ENCODE measurements around the gene TYMP.

TYMP gene

DNA sequence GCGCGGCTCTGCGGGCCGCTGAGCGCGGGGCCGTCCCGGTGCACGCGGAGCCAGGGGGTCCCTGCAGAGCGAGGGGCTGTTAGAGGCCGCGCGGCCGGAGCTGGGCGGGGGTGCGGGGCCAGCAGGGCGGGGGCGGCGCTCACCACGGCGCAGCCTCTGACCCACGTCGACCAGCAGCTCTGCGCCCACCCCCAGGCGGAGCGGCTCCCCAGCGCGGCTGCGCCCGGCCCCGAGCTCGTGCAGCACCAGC lies 4.0 kb downstream of the TYMP start:
- peak overlapping the region; percentile 95 for H3K27ac ChIP-seq (ENCODE audit: low read depth, low read length)
- H3K4me3 ChIP-seq (ENCODE audit: low read depth in 1 of 5, low read length in 5 of 5): peak overlapping the region in 4 of 5 donors; percentile 66 to 78 (median 68)
- H3K9ac ChIP-seq (ENCODE audit: low read length in 5 of 5): peak overlapping the region in 4 of 5 donors; percentile 71 to 92 (median 73)
- H3K36me3 ChIP-seq (ENCODE audit: control insufficient read depth in 5 of 5, insufficient read depth in 5 of 5, low read length in 5 of 5): peaks cover 0 to 35% (median 32%) of the 10 kb centered on the region in 5 donors
- no peaks in the 10 kb centered on the region for H3K9me3 ChIP-seq (ENCODE audit: control insufficient read depth in 5 of 5, low read length in 5 of 5)
- H3K4me1 ChIP-seq (ENCODE audit: control insufficient read depth in 5 of 5, insufficient read depth in 5 of 5, low read length in 5 of 5): peaks cover 7 to 63% (median 45%) of the 10 kb centered on the region in 5 donors
- no peaks in the 10 kb centered on the region for H3K27me3 ChIP-seq (ENCODE audit: control insufficient read depth in 5 of 5, insufficient read depth in 4 of 5, low read length in 5 of 5)

DNA sequence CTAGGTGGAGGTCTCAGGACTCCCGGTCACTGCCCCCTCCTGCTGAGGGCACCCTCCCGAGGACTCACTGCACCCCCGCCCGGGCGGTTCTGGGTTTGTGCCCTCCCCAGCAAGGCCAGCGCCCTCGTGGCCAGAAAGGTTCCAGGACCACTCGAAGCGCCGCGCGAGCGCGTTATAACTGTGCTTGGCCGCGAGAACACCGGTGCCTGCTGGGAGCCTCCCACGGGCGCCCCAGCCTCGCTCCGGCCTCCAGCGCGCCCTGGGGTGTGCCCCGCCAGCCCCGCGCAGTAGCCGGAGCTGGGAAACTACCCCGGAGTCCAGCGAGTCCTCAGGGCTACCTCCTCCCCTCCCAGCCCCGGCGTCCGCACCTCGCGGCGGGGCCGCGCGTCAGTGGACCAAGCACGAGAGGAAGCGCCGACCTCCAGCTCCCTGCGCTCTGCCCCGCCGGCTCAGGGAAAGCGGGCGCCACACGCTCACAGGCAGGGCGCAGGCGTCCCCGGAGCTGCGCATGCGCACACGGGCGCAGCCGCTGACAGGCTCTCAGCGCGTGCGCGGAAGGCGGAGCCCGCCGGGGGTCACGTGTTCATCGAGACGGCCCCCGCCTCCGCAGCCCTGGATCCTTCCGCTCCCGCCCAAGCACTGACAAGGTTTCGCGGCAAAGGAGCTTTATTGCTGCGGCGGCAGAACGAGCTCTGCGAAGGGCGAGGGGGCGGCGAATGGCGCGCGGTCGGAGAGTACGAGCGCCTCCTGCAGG lies 4.5 kb downstream of the TYMP start, which contains the start of gene SCO2:
SCO2 (minus strand) TSS at position 495 of the 754 bp plus-strand sequence. CDS start 1,187 bp downstream, outside the sequence.
- Histone ChIP-seq H3K27ac (ENCODE audit: low read depth, low read length) (peak within 1 kb of the TSS; percentile 95), H3K9me3 (ENCODE audit: control insufficient read depth in 5 of 5, low read length in 5 of 5) (no peaks in the 10 kb centered on the region), H3K9ac (ENCODE audit: low read length in 5 of 5) (peak within 1 kb of the TSS; percentile 26 to 92 (median 74)), H3K4me3 (ENCODE audit: low read depth in 1 of 5, low read length in 5 of 5) (peak within 1 kb of the TSS; percentile 66 to 78 (median 68)), H3K4me1 (ENCODE audit: control insufficient read depth in 5 of 5, insufficient read depth in 5 of 5, low read length in 5 of 5) (peaks cover 7 to 59% (median 41%) of the 10 kb centered on the region in 5 donors), H3K36me3 (ENCODE audit: control insufficient read depth in 5 of 5, insufficient read depth in 5 of 5, low read length in 5 of 5) (peaks cover 0 to 36% (median 32%) of the 10 kb centered on the region in 5 donors), H3K27me3 (ENCODE audit: control insufficient read depth in 5 of 5, insufficient read depth in 4 of 5, low read length in 5 of 5) (no peaks in the 10 kb centered on the region)

- H3K9ac ChIP-seq (ENCODE audit: low read length in 5 of 5): peak overlapping the region; percentile 26 to 84 (median 73)
- peaks cover 0 to 37% (median 32%) of the 10 kb centered on the region in 5 donors for H3K36me3 ChIP-seq (ENCODE audit: control insufficient read depth in 5 of 5, insufficient read depth in 5 of 5, low read length in 5 of 5)
- H3K4me3 ChIP-seq (ENCODE audit: low read depth in 1 of 5, low read length in 5 of 5): peak overlapping the region; percentile 66 to 78 (median 68)
- no peaks in the 10 kb centered on the region for H3K27me3 ChIP-seq (ENCODE audit: control insufficient read depth in 5 of 5, insufficient read depth in 4 of 5, low read length in 5 of 5)
- H3K27ac ChIP-seq (ENCODE audit: low read depth, low read length): peak overlapping the region; percentile 95
- no peaks in the 10 kb centered on the region for H3K9me3 ChIP-seq (ENCODE audit: control insufficient read depth in 5 of 5, low read length in 5 of 5)
- peaks cover 7 to 56% (median 40%) of the 10 kb centered on the region in 5 donors for H3K4me1 ChIP-seq (ENCODE audit: control insufficient read depth in 5 of 5, insufficient read depth in 5 of 5, low read length in 5 of 5)
Measured at GRCh38 chr22:50524676-50525103, 5.1 kb downstream of the TYMP start.

GRCh38 chr22:50523806-50524675 lies 5.8 kb downstream of the TYMP start:
- no peaks in the 10 kb centered on the region for H3K27me3 ChIP-seq (ENCODE audit: control insufficient read depth in 5 of 5, insufficient read depth in 4 of 5, low read length in 5 of 5)
- peak overlapping the region; percentile 66 to 78 (median 68) for H3K4me3 ChIP-seq (ENCODE audit: low read depth in 1 of 5, low read length in 5 of 5)
- H3K36me3 ChIP-seq (ENCODE audit: control insufficient read depth in 5 of 5, insufficient read depth in 5 of 5, low read length in 5 of 5): peaks cover 0 to 43% (median 39%) of the 10 kb centered on the region in 5 donors
- H3K9ac ChIP-seq (ENCODE audit: low read length in 5 of 5): peak overlapping the region in 3 of 5 donors; percentile 71 to 84 (median 73)
- H3K27ac ChIP-seq (ENCODE audit: low read depth, low read length): peak overlapping the region; percentile 95
- H3K9me3 ChIP-seq (ENCODE audit: control insufficient read depth in 5 of 5, low read length in 5 of 5): no peaks in the 10 kb centered on the region
- H3K4me1 ChIP-seq (ENCODE audit: control insufficient read depth in 5 of 5, insufficient read depth in 5 of 5, low read length in 5 of 5): peaks cover 7 to 49% (median 34%) of the 10 kb centered on the region in 5 donors

- Histone ChIP-seq H3K36me3 (ENCODE audit: control insufficient read depth in 5 of 5, insufficient read depth in 5 of 5, low read length in 5 of 5) (peaks cover 0 to 49% (median 44%) of the 10 kb centered on the region in 5 donors), H3K27ac (ENCODE audit: low read depth, low read length) (no peak overlapping the region), H3K9me3 (ENCODE audit: control insufficient read depth in 5 of 5, low read length in 5 of 5) (no peaks in the 10 kb centered on the region), H3K4me1 (ENCODE audit: control insufficient read depth in 5 of 5, insufficient read depth in 5 of 5, low read length in 5 of 5) (peaks cover 7 to 43% (median 28%) of the 10 kb centered on the region in 5 donors), H3K27me3 (ENCODE audit: control insufficient read depth in 5 of 5, insufficient read depth in 4 of 5, low read length in 5 of 5) (no peaks in the 10 kb centered on the region), H3K9ac (ENCODE audit: low read length in 5 of 5) (no peak overlapping the region), H3K4me3 (ENCODE audit: low read depth in 1 of 5, low read length in 5 of 5) (no peak overlapping the region)
Measured at GRCh38 chr22:50523458-50523805, 6.4 kb downstream of the TYMP start.

DNA sequence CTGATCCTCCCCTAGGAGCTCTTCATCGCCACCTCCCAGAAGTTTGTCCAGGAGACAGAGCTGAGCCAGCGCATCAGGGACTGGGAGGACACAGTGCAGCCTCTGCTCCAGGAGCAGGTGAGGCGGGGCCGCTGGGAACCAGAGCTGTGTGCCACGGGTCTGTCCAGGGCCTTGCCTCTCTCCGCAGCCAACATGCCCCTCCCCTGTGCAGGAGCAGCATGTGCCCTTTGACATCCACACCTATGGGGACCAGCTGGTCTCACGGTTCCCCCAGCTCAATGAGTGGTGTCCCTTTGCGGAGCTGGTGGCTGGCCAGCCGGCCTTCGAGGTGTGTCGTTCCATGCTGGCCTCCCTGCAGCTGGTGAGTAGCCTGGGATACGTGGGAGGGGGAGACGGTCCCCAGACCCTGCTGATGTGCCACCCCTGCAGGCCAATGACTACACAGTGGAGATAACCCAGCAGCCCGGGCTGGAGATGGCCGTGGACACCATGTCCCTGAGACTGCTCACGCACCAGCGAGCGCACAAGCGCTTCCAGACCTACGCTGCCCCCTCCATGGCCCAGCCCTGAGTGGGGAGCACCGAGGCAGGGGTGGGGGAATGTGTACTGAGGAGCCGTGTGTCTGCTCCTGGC lies 6.9 kb downstream of the TYMP start:
- no peaks in the 10 kb centered on the region for H3K27me3 ChIP-seq (ENCODE audit: control insufficient read depth in 5 of 5, insufficient read depth in 4 of 5, low read length in 5 of 5)
- no peak overlapping the region for H3K9ac ChIP-seq (ENCODE audit: low read length in 5 of 5)
- no peak overlapping the region for H3K4me3 ChIP-seq (ENCODE audit: low read depth in 1 of 5, low read length in 5 of 5)
- no peaks in the 10 kb centered on the region for H3K9me3 ChIP-seq (ENCODE audit: control insufficient read depth in 5 of 5, low read length in 5 of 5)
- peaks cover 0 to 55% (median 49%) of the 10 kb centered on the region in 5 donors for H3K36me3 ChIP-seq (ENCODE audit: control insufficient read depth in 5 of 5, insufficient read depth in 5 of 5, low read length in 5 of 5)
- no peak overlapping the region for H3K27ac ChIP-seq (ENCODE audit: low read depth, low read length)
- peaks cover 7 to 38% (median 25%) of the 10 kb centered on the region in 5 donors for H3K4me1 ChIP-seq (ENCODE audit: control insufficient read depth in 5 of 5, insufficient read depth in 5 of 5, low read length in 5 of 5)

GRCh38 chr22:50522208-50522805 lies 7.5 kb downstream of the TYMP start:
- Histone ChIP-seq H3K4me1 (ENCODE audit: control insufficient read depth in 5 of 5, insufficient read depth in 5 of 5, low read length in 5 of 5) (peaks cover 6 to 32% (median 22%) of the 10 kb centered on the region in 5 donors), H3K27me3 (ENCODE audit: control insufficient read depth in 5 of 5, insufficient read depth in 4 of 5, low read length in 5 of 5) (no peaks in the 10 kb centered on the region), H3K27ac (ENCODE audit: low read depth, low read length) (no peak overlapping the region), H3K36me3 (ENCODE audit: control insufficient read depth in 5 of 5, insufficient read depth in 5 of 5, low read length in 5 of 5) (peaks cover 0 to 61% (median 55%) of the 10 kb centered on the region in 5 donors), H3K9me3 (ENCODE audit: control insufficient read depth in 5 of 5, low read length in 5 of 5) (no peaks in the 10 kb centered on the region), H3K9ac (ENCODE audit: low read length in 5 of 5) (no peak overlapping the region), H3K4me3 (ENCODE audit: low read depth in 1 of 5, low read length in 5 of 5) (no peak overlapping the region)

DNA sequence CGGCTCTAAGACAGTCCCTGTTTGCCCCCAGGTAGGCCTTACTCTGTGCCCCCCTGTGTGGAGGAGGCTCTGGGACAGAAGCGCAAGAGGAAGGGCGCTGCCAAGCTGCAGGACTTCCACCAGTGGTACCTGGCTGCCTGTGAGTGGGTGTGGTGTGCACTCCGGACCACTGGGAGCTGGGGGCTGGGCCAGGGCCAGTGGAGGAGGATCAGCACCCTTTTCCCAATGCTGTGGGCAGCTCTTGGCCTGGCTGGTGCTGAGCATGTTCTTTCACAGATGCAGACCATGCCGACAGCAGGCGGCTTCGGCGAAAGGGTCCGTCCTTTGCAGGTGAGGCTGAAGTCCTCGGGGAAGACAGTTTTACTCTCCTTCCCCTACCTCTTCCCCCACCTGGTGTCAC lies 8.1 kb downstream of the TYMP start:
- no peak overlapping the region for H3K27ac ChIP-seq (ENCODE audit: low read depth, low read length)
- no peaks in the 10 kb centered on the region for H3K27me3 ChIP-seq (ENCODE audit: control insufficient read depth in 5 of 5, insufficient read depth in 4 of 5, low read length in 5 of 5)
- no peaks in the 10 kb centered on the region for H3K9me3 ChIP-seq (ENCODE audit: control insufficient read depth in 5 of 5, low read length in 5 of 5)
- H3K9ac ChIP-seq (ENCODE audit: low read length in 5 of 5): no peak overlapping the region
- peaks cover 0 to 67% (median 61%) of the 10 kb centered on the region in 5 donors for H3K36me3 ChIP-seq (ENCODE audit: control insufficient read depth in 5 of 5, insufficient read depth in 5 of 5, low read length in 5 of 5)
- no peak overlapping the region for H3K4me3 ChIP-seq (ENCODE audit: low read depth in 1 of 5, low read length in 5 of 5)
- peaks cover 3 to 26% (median 16%) of the 10 kb centered on the region in 5 donors for H3K4me1 ChIP-seq (ENCODE audit: control insufficient read depth in 5 of 5, insufficient read depth in 5 of 5, low read length in 5 of 5)

DNA sequence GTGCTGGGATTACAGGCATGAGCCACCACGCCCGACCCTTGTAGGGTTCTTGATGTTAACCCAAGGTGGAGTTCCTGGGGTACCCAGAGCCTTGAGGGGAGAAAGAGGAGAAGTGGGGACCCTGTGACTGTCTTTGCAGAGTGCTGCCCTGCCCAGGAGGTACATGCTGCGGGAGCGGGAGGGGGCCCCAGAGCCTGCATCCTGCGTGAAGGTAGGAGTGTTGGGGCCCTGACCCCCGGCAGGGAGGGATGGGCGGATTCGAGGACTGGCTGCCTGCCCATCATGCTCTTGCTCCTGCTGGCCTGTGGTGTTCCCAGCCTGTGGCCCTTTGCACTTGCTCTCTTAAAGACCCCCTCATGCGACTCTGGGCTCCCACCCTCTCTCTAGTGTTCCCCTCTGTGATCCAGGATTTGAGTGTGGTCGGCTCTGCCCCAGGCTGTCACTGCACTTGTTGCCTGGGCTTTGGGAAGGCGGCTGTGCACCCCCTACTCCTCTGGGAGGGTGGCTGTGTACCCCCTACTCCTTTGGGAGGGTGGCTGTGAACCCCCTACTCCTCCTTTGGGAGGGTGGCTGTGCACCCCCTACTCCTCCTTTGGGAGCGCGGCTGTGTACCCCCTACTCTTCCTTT lies 8.9 kb downstream of the TYMP start:
- H3K4me3 ChIP-seq (ENCODE audit: low read depth in 1 of 5, low read length in 5 of 5): no peak overlapping the region
- H3K9me3 ChIP-seq (ENCODE audit: control insufficient read depth in 5 of 5, low read length in 5 of 5): no peaks in the 10 kb centered on the region
- no peak overlapping the region for H3K9ac ChIP-seq (ENCODE audit: low read length in 5 of 5)
- peaks cover 0 to 73% (median 65%) of the 10 kb centered on the region in 5 donors for H3K36me3 ChIP-seq (ENCODE audit: control insufficient read depth in 5 of 5, insufficient read depth in 5 of 5, low read length in 5 of 5)
- no peak overlapping the region for H3K27ac ChIP-seq (ENCODE audit: low read depth, low read length)
- H3K4me1 ChIP-seq (ENCODE audit: control insufficient read depth in 5 of 5, insufficient read depth in 5 of 5, low read length in 5 of 5): peaks cover 3 to 18% (median 13%) of the 10 kb centered on the region in 5 donors
- no peaks in the 10 kb centered on the region for H3K27me3 ChIP-seq (ENCODE audit: control insufficient read depth in 5 of 5, insufficient read depth in 4 of 5, low read length in 5 of 5)
